Loucy (cell line): Measurements from ENCODE around the gene ISCU.
A peak's percentile ranks its signal among the peaks of the same experiment; 100 is the strongest.

Experiments used
- H2AFZ ChIP-seq: fragments of 200-600 bp; sonication (generic); 2 replicates; pipeline ENCODE4 v1.6.0; 2016; ENCODE audit warnings: antibody characterized with exemption, mild to moderate bottlenecking, low read length, moderate library complexity
- H3F3A ChIP-seq: fragments of 200-600 bp; 2 replicates; pipeline ENCODE4 v1.6.0; 2016; ENCODE audit warnings: antibody characterized with exemption, low read depth, mild to moderate bottlenecking
- H3K27me3 ChIP-seq: fragments of 200-600 bp; sonication (generic); 2 replicates; pipeline ENCODE4 v1.6.1; 2014; ENCODE audit warnings: low read length, mild to moderate bottlenecking; ENCODE audit not compliant: insufficient read depth, poor library complexity, severe bottlenecking
- H3K36me3 ChIP-seq: fragments of 200-600 bp; sonication (generic); 2 replicates; pipeline ENCODE4 v1.6.1; 2016; ENCODE audit warnings: low read length; ENCODE audit not compliant: insufficient read depth
- H3K4me1 ChIP-seq: fragments of 200-600 bp; sonication (generic); 2 replicates; pipeline ENCODE4 v1.5.1; 2014; ENCODE audit warnings: low read length, mild to moderate bottlenecking; ENCODE audit not compliant: insufficient read depth, poor library complexity, severe bottlenecking
- H3K4me2 ChIP-seq: fragments of 200-600 bp; sonication (generic); 2 replicates; pipeline ENCODE4 v1.6.0; 2014; ENCODE audit warnings: antibody characterized with exemption, low read length, low read depth, mild to moderate bottlenecking; ENCODE audit not compliant: poor library complexity, severe bottlenecking
- H3K4me3 ChIP-seq: fragments of 200-600 bp; sonication (generic); 2 replicates; pipeline ENCODE4 v1.5.1; 2014; ENCODE audit warnings: low read length, mild to moderate bottlenecking, mixed read lengths; ENCODE audit not compliant: poor library complexity, severe bottlenecking
- H3K79me2 ChIP-seq: fragments of 200-600 bp; sonication (generic); 2 replicates; pipeline ENCODE4 v1.6.1; 2014; ENCODE audit warnings: low read length; ENCODE audit not compliant: insufficient read depth
- H3K9ac ChIP-seq: fragments of 200-600 bp; sonication (generic); 2 replicates; pipeline ENCODE4 v1.6.0; 2014; ENCODE audit warnings: mild to moderate bottlenecking, low read depth, low read length, moderate library complexity; ENCODE audit not compliant: poor library complexity, severe bottlenecking
- H3K9me2 ChIP-seq: fragments of 200-600 bp; sonication (generic); replicated peaks from 2 replicates; pipeline ENCODE4 v1.6.1; 2016; ENCODE audit warnings: low read depth, low read length, mixed read lengths
- H3K9me3 ChIP-seq: fragments of 200-600 bp; sonication (generic); 2 replicates; pipeline ENCODE4 v1.6.1; 2014; ENCODE audit warnings: mild to moderate bottlenecking, antibody characterized with exemption, low read length, low read depth; ENCODE audit not compliant: insufficient read depth
- H4K20me1 ChIP-seq: fragments of 200-600 bp; sonication (generic); 2 replicates; pipeline ENCODE4 v1.6.0; 2014; ENCODE audit warnings: antibody characterized with exemption, low read length, mild to moderate bottlenecking; ENCODE audit not compliant: insufficient read depth, poor library complexity, severe bottlenecking
- EZH2phosphoT487 ChIP-seq: fragments of 200-600 bp; IDR thresholded peaks from 2 replicates; pipeline ENCODE4 v1.6.1; 2018; ENCODE audit warnings: antibody characterized with exemption, mild to moderate bottlenecking, moderate library complexity, borderline replicate concordance
- TF ChIP-seq, protein P1 (sequence below): fragments of 200-600 bp; sonication (generic); conservative IDR thresholded peaks from 2 replicates; pipeline ENCODE4 v1.5.1; 2014; ENCODE audit warnings: mild to moderate bottlenecking, antibody characterized with exemption, low read length

Gene ISCU

DNA sequence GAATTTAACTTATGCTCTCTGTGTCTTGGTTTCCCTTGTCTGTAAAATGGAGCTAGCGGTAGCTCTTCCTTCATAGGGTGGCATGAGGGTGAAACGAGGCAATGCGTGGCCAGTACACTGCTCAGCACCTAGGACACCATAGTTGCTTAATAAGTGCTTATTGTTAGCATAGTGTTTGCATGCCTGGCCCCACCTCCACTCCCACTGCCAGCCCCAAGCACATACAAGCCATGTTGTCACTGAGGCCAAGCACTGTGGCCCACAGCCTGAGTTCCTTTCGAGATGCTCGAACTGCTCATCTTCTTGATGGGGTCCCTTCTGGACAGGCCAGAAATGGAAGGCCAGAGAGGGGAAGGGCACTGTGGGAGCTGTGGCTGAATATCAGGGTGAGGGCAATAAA lies 46.5 kb upstream of the ISCU start:
- peak overlapping the region; percentile 92 for H3K4me3 ChIP-seq
- H3K79me2 ChIP-seq = peaks cover 15% of the 10 kb centered on the region

DNA sequence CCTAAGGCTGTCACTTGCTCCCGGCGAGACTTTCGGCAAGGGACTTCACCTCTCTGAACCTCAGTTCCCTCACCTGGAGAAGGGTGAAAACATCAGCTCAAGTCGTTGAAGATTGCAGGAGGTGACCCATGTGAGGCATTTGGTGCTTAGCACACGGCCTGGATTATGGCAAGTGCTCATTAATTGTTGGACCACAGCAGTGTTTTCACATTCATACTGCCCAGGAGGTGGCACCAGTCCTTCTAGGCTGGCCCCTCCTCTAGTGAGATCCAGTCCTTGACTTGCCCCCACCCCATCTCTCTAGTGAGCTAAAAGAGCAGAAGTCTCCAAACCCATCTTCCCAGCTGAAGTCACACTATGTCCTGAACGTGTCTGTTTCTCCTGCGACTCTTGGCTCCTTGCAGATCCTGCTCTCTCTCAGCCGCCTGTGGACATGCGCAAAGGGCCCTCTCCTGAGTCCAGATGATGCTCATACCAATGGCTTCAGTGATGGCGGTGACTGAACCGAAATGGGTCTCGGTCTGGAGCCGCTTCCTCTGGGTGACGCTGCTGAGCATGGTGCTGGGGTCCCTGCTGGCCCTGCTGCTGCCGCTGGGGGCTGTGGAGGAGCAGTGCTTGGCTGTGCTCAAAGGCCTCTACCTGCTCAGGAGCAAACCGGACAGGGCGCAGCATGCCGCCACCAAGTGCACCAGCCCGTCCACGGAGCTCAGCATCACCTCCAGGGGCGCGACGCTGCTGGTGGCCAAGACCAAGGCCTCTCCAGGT lies 45.7 kb upstream of the ISCU start:
- no peaks in the 10 kb centered on the region for H4K20me1 ChIP-seq
- H3K27me3 ChIP-seq = no peaks in the 10 kb centered on the region
- peaks cover 11% of the 10 kb centered on the region for H3K4me1 ChIP-seq
- H3F3A ChIP-seq = no peaks in the 10 kb centered on the region
- H3K9me3 ChIP-seq = no peaks in the 10 kb centered on the region
- H3K9ac ChIP-seq = peak overlapping the region; percentile 92
- peaks cover 15% of the 10 kb centered on the region for H3K79me2 ChIP-seq
- H3K4me2 ChIP-seq = peak overlapping the region; percentile 97
- peaks cover 37% of the 10 kb centered on the region; the same call in 1 of the 2 replicates for H3K36me3 ChIP-seq
- TF ChIP-seq, protein P1, sequence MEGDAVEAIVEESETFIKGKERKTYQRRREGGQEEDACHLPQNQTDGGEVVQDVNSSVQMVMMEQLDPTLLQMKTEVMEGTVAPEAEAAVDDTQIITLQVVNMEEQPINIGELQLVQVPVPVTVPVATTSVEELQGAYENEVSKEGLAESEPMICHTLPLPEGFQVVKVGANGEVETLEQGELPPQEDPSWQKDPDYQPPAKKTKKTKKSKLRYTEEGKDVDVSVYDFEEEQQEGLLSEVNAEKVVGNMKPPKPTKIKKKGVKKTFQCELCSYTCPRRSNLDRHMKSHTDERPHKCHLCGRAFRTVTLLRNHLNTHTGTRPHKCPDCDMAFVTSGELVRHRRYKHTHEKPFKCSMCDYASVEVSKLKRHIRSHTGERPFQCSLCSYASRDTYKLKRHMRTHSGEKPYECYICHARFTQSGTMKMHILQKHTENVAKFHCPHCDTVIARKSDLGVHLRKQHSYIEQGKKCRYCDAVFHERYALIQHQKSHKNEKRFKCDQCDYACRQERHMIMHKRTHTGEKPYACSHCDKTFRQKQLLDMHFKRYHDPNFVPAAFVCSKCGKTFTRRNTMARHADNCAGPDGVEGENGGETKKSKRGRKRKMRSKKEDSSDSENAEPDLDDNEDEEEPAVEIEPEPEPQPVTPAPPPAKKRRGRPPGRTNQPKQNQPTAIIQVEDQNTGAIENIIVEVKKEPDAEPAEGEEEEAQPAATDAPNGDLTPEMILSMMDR = peak; percentile 26; the same call in 1 of the 2 replicates
- TF ChIP-seq EZH2phosphoT487 = no peak
- H3K9me2 ChIP-seq = no peaks in the 10 kb centered on the region
- peak overlapping the region; percentile 92 for H3K4me3 ChIP-seq
- no peak overlapping the region for H2AFZ ChIP-seq

More for the DNA sequence above, 46.5 kb upstream of the ISCU start:
- no peaks in the 10 kb centered on the region for H3K27me3 ChIP-seq
- peaks cover 11% of the 10 kb centered on the region for H3K4me1 ChIP-seq
- H3K36me3 ChIP-seq = peaks cover 29% of the 10 kb centered on the region; the same call in 1 of the 2 replicates
- no peaks in the 10 kb centered on the region for H4K20me1 ChIP-seq
- peak overlapping the region; percentile 97 for H3K4me2 ChIP-seq
- peak overlapping the region; percentile 92 for H3K9ac ChIP-seq
- H3K9me2 ChIP-seq = no peaks in the 10 kb centered on the region
- no peak for TF ChIP-seq EZH2phosphoT487
- TF ChIP-seq, protein P1 = no peak
- H3F3A ChIP-seq = no peaks in the 10 kb centered on the region
- no peaks in the 10 kb centered on the region for H3K9me3 ChIP-seq
- H2AFZ ChIP-seq = no peak overlapping the region

GRCh38 chr12:108517288-108518100 lies 44.9 kb upstream of the ISCU start:
- Histone ChIP-seq H3K4me1 (peaks cover 11% of the 10 kb centered on the region), H3K79me2 (peaks cover 15% of the 10 kb centered on the region), H3F3A (no peaks in the 10 kb centered on the region), H3K9me3 (no peaks in the 10 kb centered on the region), H2AFZ (no peak overlapping the region), H3K9me2 (no peaks in the 10 kb centered on the region), H3K27me3 (no peaks in the 10 kb centered on the region), H3K9ac (no peak overlapping the region), H3K4me3 (no peak overlapping the region), H4K20me1 (no peaks in the 10 kb centered on the region), H3K4me2 (no peak overlapping the region), H3K36me3 (peaks cover 45% of the 10 kb centered on the region; the same call in 1 of the 2 replicates)
- no peak for TF ChIP-seq EZH2phosphoT487
- TF ChIP-seq, protein P1 = no peak
